GM18951 (cell line): ENCODE data around the gene NT5C2.
"Not testable (repeated sequence)": the region's sequence is repeated elsewhere in the genome, so short reads cannot be mapped to it uniquely, and the experiment has no call there.

Experiments used
- POLR2A ChIP-seq: IDR thresholded peaks from 4 replicates; pipeline ENCODE4 v1.6.1; 2011; ENCODE audit warnings: mild to moderate bottlenecking; ENCODE audit not compliant: insufficient read length, insufficient read depth; ENCODE audit errors: extremely low read depth
- in situ Hi-C: fragments of 300-500 bp; cut with MboI; formaldehyde crosslinking; loops from one replicate; pipeline ENCODE4 v1.12.0; 2022; ENCODE audit warnings: low sequenced_read_pairs, mixed read lengths, inconsistent platforms; ENCODE audit not compliant: unreplicated experiment

NT5C2 gene

GRCh38 chr10:103215601-103216000 lies 22.5 kb upstream of the NT5C2 start:
- in situ Hi-C loops = no loop called here
- no peak for TF ChIP-seq POLR2A

- in situ Hi-C loops = not testable (repeated sequence)
Observed at GRCh38 chr10:103210262-103210661, 17.2 kb upstream of the NT5C2 start.

- in situ Hi-C loops = not testable (repeated sequence)
Observed at GRCh38 chr10:103207643-103208042, 14.6 kb upstream of the NT5C2 start.

GRCh38 chr10:103207141-103207540 lies 14.1 kb upstream of the NT5C2 start:
- in situ Hi-C loops = no loop called here
- TF ChIP-seq POLR2A = no peak

GRCh38 chr10:103206715-103207114 lies 13.6 kb upstream of the NT5C2 start:
- in situ Hi-C loops = not testable (repeated sequence)

GRCh38 chr10:103205401-103205800 lies 12.3 kb upstream of the NT5C2 start:
- in situ Hi-C loops = not testable (repeated sequence)

- in situ Hi-C loops = no loop called here
- TF ChIP-seq POLR2A = no peak
Observed at GRCh38 chr10:103204353-103205255, 11.5 kb upstream of the NT5C2 start.

- no peak for TF ChIP-seq POLR2A
- in situ Hi-C loops = no loop called here
Observed at GRCh38 chr10:103203466-103203865, 10.4 kb upstream of the NT5C2 start.

GRCh38 chr10:103202319-103202718 lies 9.2 kb upstream of the NT5C2 start:
- no peak for TF ChIP-seq POLR2A
- in situ Hi-C loops = no loop called here

GRCh38 chr10:103199488-103199887 lies 6.4 kb upstream of the NT5C2 start:
- no peak for TF ChIP-seq POLR2A
- in situ Hi-C loops = no loop called here

GRCh38 chr10:103198648-103199047 lies 5.6 kb upstream of the NT5C2 start:
- in situ Hi-C loops = no loop called here

GRCh38 chr10:103197903-103198302 lies 4.8 kb upstream of the NT5C2 start:
- no peak for TF ChIP-seq POLR2A
- in situ Hi-C loops = no loop called here

More at GRCh38 chr10:103198648-103199047, 5.6 kb upstream of the NT5C2 start:
- no peak for TF ChIP-seq POLR2A

GRCh38 chr10:103197174-103197573 lies 4.1 kb upstream of the NT5C2 start:
- TF ChIP-seq POLR2A = no peak
- in situ Hi-C loops = no loop called here

- in situ Hi-C loops = no loop called here
- no peak for TF ChIP-seq POLR2A
Observed at GRCh38 chr10:103196516-103196915, 3.4 kb upstream of the NT5C2 start.

GRCh38 chr10:103193820-103194529 lies 903 bp upstream of the NT5C2 start:
- in situ Hi-C loops = no loop called here
- TF ChIP-seq POLR2A = no peak
